ENCODE data around the gene SLC10A7. TPM values are rescaled to one million over a fixed set of nuclear protein-coding genes. Genes with fewer than 3 reads are reported as not detected.

Gene SLC10A7
- total RNA-seq, 1 donor, result 9.0 TPM

DNA sequence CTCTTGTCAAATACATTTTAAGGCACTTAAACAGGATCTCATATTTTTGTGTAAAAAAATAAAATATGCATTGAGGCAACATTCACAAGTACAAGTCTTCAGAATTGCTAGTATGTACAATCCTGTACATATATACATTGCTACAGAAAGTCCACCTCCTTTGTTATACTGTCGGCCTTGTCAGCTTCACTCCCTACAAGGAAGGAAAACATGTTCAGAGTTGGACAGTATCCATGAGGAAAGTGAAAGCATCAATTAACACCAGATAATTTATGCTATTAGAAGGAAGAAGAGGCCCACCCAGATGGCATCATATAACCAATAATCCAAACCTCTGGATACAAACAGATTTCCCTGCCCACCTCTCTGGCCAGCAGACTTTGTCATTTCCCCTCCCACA, 265.4 kb downstream of the SLC10A7 start:
- peak overlapping the region; percentile 4 for H3K4me2 ChIP-seq (ENCODE audit: insufficient read depth, low read length)

DNA sequence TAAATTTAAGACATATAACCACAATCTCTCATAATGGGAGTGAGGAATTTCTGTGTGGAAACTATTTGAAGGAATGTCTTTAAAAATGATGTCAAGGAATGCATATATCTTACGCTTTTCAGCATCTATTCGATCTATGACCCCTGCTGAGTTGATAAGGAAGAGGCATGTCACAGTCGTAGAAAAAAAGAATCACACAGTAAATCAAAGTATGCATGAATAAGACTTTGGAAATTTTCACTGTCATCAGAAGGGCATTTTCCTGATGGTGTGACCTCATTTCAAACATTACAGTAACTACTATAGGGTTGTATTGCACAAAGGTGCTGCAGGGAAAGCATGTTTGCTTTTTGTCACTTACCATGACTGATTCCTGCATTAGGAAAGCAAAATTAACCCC, 265.9 kb downstream of the SLC10A7 start:
- Histone ChIP-seq H3K79me2 (ENCODE audit: insufficient read depth, low read length) (no peaks in the 10 kb centered on the region), H3K4me3 (ENCODE audit: insufficient read depth, low read length) (no peak overlapping the region), H3K36me3 (ENCODE audit: insufficient read depth, low read length) (no peaks in the 10 kb centered on the region), H3K4me2 (ENCODE audit: insufficient read depth, low read length) (peak overlapping the region; percentile 4), H3K27me3 (ENCODE audit: insufficient read depth, low read length) (no peaks in the 10 kb centered on the region), H3K27ac (ENCODE audit: low read depth, low read length) (peak overlapping the region; percentile 6), H2AFZ (ENCODE audit: low read length) (no peak overlapping the region), H3K9me3 (ENCODE audit: low read depth, low read length) (no peaks in the 10 kb centered on the region), H3K4me1 (ENCODE audit: insufficient read depth, low read length) (peaks cover 13% of the 10 kb centered on the region), H4K20me1 (ENCODE audit: insufficient read depth, low read length) (no peaks in the 10 kb centered on the region)
- DNase-seq (ENCODE audit: insufficient read length, low spot score, missing footprints), result no peak
- TF ChIP-seq, protein P1, sequence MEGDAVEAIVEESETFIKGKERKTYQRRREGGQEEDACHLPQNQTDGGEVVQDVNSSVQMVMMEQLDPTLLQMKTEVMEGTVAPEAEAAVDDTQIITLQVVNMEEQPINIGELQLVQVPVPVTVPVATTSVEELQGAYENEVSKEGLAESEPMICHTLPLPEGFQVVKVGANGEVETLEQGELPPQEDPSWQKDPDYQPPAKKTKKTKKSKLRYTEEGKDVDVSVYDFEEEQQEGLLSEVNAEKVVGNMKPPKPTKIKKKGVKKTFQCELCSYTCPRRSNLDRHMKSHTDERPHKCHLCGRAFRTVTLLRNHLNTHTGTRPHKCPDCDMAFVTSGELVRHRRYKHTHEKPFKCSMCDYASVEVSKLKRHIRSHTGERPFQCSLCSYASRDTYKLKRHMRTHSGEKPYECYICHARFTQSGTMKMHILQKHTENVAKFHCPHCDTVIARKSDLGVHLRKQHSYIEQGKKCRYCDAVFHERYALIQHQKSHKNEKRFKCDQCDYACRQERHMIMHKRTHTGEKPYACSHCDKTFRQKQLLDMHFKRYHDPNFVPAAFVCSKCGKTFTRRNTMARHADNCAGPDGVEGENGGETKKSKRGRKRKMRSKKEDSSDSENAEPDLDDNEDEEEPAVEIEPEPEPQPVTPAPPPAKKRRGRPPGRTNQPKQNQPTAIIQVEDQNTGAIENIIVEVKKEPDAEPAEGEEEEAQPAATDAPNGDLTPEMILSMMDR (IDR thresholded peaks at IDR 0.05; ENCODE audit: extremely low read depth, low read depth, low read length), result no peak

More for the DNA sequence above, 265.4 kb downstream of the SLC10A7 start:
- Histone ChIP-seq H3K27me3 (ENCODE audit: insufficient read depth, low read length) (no peaks in the 10 kb centered on the region), H4K20me1 (ENCODE audit: insufficient read depth, low read length) (no peaks in the 10 kb centered on the region), H3K27ac (ENCODE audit: low read depth, low read length) (peak overlapping the region; percentile 6), H2AFZ (ENCODE audit: low read length) (no peak overlapping the region), H3K9me3 (ENCODE audit: low read depth, low read length) (no peaks in the 10 kb centered on the region), H3K36me3 (ENCODE audit: insufficient read depth, low read length) (no peaks in the 10 kb centered on the region), H3K4me1 (ENCODE audit: insufficient read depth, low read length) (peaks cover 13% of the 10 kb centered on the region), H3K79me2 (ENCODE audit: insufficient read depth, low read length) (no peaks in the 10 kb centered on the region), H3K4me3 (ENCODE audit: insufficient read depth, low read length) (no peak overlapping the region)
- TF ChIP-seq, protein P1 (IDR thresholded peaks at IDR 0.05; ENCODE audit: extremely low read depth, low read depth, low read length), result no peak
- DNase-seq (ENCODE audit: insufficient read length, low spot score, missing footprints), result no peak

DNA sequence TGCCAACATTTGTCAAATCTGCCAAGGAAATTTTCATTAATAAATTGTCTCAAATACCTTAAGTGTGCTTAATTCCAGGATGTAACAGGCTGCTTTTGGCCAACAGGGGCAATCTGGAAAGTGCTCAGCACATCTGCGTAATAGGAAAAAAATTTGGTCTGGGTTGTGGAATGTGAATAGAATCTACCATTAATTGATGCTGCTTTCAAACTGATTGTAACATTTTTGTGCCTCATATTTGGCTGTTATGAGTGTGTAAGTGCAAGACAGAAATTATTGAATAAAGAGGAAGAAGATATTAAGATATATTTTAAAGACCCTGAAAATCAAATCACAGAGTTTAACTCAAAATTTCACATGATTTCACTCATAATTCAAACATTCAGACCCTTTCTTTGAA, 266.3 kb downstream of the SLC10A7 start:
- peaks cover 13% of the 10 kb centered on the region for H3K4me1 ChIP-seq (ENCODE audit: insufficient read depth, low read length)
- peak overlapping the region; percentile 6 for H3K27ac ChIP-seq (ENCODE audit: low read depth, low read length)
- TF ChIP-seq, protein P1 (IDR thresholded peaks at IDR 0.05; ENCODE audit: extremely low read depth, low read depth, low read length), result no peak
- H3K79me2 ChIP-seq (ENCODE audit: insufficient read depth, low read length), result no peaks in the 10 kb centered on the region
- DNase-seq (ENCODE audit: insufficient read length, low spot score, missing footprints), result no peak
- H3K27me3 ChIP-seq (ENCODE audit: insufficient read depth, low read length), result no peaks in the 10 kb centered on the region
- H4K20me1 ChIP-seq (ENCODE audit: insufficient read depth, low read length), result no peaks in the 10 kb centered on the region
- H3K36me3 ChIP-seq (ENCODE audit: insufficient read depth, low read length), result no peaks in the 10 kb centered on the region
- H3K4me2 ChIP-seq (ENCODE audit: insufficient read depth, low read length), result no peak overlapping the region
- no peaks in the 10 kb centered on the region for H3K9me3 ChIP-seq (ENCODE audit: low read depth, low read length)
- no peak overlapping the region for H3K4me3 ChIP-seq (ENCODE audit: insufficient read depth, low read length)
- H2AFZ ChIP-seq (ENCODE audit: low read length), result no peak overlapping the region

DNA sequence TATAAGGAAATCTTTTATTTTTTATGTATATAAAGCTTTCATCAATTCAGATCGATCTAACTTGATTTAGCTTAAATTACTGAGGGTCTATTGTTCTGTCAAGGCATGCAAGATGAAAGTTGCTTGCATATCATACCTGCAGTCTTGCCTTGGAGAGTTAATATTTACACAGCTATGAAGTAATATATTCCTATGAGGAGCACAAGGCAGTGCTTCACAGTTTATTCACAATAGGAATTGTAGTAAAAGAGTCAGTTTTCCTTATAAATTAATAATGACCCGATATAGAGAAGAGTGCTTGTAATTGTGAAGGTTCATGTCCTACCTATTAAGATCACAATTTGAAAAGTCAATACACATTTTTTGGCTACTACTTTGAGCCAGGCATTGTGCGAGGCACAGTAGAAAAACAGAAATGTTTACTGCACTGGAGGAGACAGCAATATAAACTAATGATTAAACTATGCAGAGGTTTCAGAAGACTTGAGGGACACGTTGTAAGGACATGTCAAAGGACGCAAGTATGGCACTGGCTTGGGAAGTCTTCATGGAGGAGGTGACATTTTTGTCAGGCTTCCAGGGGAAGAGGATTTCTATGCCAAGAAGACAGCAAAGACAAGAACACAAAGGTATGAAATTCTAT, 268.6 kb downstream of the SLC10A7 start:
- H3K9me3 ChIP-seq (ENCODE audit: low read depth, low read length), result no peaks in the 10 kb centered on the region
- H3K4me2 ChIP-seq (ENCODE audit: insufficient read depth, low read length), result no peak overlapping the region
- H3K27me3 ChIP-seq (ENCODE audit: insufficient read depth, low read length), result no peaks in the 10 kb centered on the region
- TF ChIP-seq, protein P1 (IDR thresholded peaks at IDR 0.05; ENCODE audit: extremely low read depth, low read depth, low read length), result no peak
- no peaks in the 10 kb centered on the region for H3K36me3 ChIP-seq (ENCODE audit: insufficient read depth, low read length)
- no peak overlapping the region for H2AFZ ChIP-seq (ENCODE audit: low read length)
- H3K4me1 ChIP-seq (ENCODE audit: insufficient read depth, low read length), result peaks cover 13% of the 10 kb centered on the region
- no peak overlapping the region for H3K4me3 ChIP-seq (ENCODE audit: insufficient read depth, low read length)
- H3K27ac ChIP-seq (ENCODE audit: low read depth, low read length), result no peak overlapping the region
- no peaks in the 10 kb centered on the region for H3K79me2 ChIP-seq (ENCODE audit: insufficient read depth, low read length)
- no peak for DNase-seq (ENCODE audit: insufficient read length, low spot score, missing footprints)
- no peaks in the 10 kb centered on the region for H4K20me1 ChIP-seq (ENCODE audit: insufficient read depth, low read length)
